GM12878 (cell line): ENCODE measurements around the gene CTNS. TPM values are rescaled to one million over a fixed set of nuclear protein-coding genes. Genes with fewer than 3 reads are reported as not detected.

Source experiments
- ATAC-seq: fragments of 200-7000 bp; cut with Tn5 transposase; 3 replicates; pipeline ENCODE4 v1.9.1; 2020; ENCODE audit warnings: mild to moderate bottlenecking, moderate library complexity
- BruUV-seq: library from RNA; stranded (reverse); fragments of 400-500 nt; replicated peaks from 2 replicates; lab custom pipeline; 2021; lab: Mats Ljungman, UMichigan
- CTCF ChIA-PET: fragments of 300-600 bp; sonication (Branson Sonifier 250); formaldehyde crosslinking; extraction: SDS; loops from one replicate; lab custom pipeline; 2021; ENCODE audit warnings: inconsistent platforms; lab: Yijun Ruan, JAX
- POLR2A ChIA-PET: fragments of 350-600 bp; formaldehyde crosslinking; extraction: SDS; loops from one replicate; lab custom pipeline; 2021; ENCODE audit warnings: inconsistent platforms; lab: Charles Lee
- RAD21 ChIA-PET: fragments of 300-600 bp; sonication (Branson Sonifier 250); formaldehyde crosslinking; loops from one replicate; lab custom pipeline; 2023; ENCODE audit warnings: antibody characterized with exemption; ENCODE audit not compliant: unreplicated experiment; lab: Charles Lee
- SMC1A ChIA-PET: fragments of 300-600 bp; sonication (Branson Sonifier 250); formaldehyde crosslinking; loops from one replicate; lab custom pipeline; 2023; ENCODE audit not compliant: unreplicated experiment, uncharacterized antibody; lab: Charles Lee
- DNase-seq: peaks from one replicate; pipeline ENCODE4 v3.0.0-alpha.2; 2011; ENCODE audit warnings: low read depth, low spot score
- FAIRE-seq: peaks from 3 replicates; lab custom pipeline; 2011; peaks lifted over from hg19 to GRCh38; lab: Jason Lieb, UNC
- H2AFZ ChIP-seq: 2 replicates; pipeline ENCODE4 v1.6.0; 2011; ENCODE audit warnings: low read depth, low read length, control low read depth; ENCODE audit not compliant: control insufficient read depth
- H3K27ac ChIP-seq: 2 replicates; pipeline ENCODE4 v1.5.1; 2011; ENCODE audit warnings: control low read depth; ENCODE audit not compliant: control insufficient read depth, insufficient read depth
- H3K27me3 ChIP-seq, 2 experiments: replicated peaks in 1 of 2; 2 replicates each; pipeline versions ENCODE4 v1.6.0 to v1.6.1; 2011; ENCODE audit warnings: low read length in 1 of 2; ENCODE audit not compliant: control insufficient read depth in 2 of 2, insufficient read depth in 2 of 2
- H3K36me3 ChIP-seq, 2 experiments: 2 replicates each; pipeline ENCODE4 v1.5.1; 2011; ENCODE audit warnings: low read length in 1 of 2; ENCODE audit not compliant: control insufficient read depth in 2 of 2, insufficient read depth in 2 of 2
- H3K4me1 ChIP-seq: 2 replicates; pipeline ENCODE4 v1.6.1; 2011; ENCODE audit warnings: mild to moderate bottlenecking, low read length, moderate library complexity, mixed read lengths; ENCODE audit not compliant: control insufficient read depth, insufficient read depth
- H3K4me2 ChIP-seq: 2 replicates; pipeline ENCODE4 v1.6.0; 2011; ENCODE audit warnings: control low read depth; ENCODE audit not compliant: control insufficient read depth, insufficient read depth
- H3K4me3 ChIP-seq: fragments of 200-600 bp; sonication (generic); 2 replicates; pipeline ENCODE4 v1.5.1; 2016
- H3K79me2 ChIP-seq: 2 replicates; pipeline ENCODE4 v1.6.0; 2011; ENCODE audit warnings: low read length; ENCODE audit not compliant: control insufficient read depth, insufficient read depth
- H3K9ac ChIP-seq: 2 replicates; pipeline ENCODE4 v1.8.0; 2011; ENCODE audit warnings: low read length, control low read depth, mixed read lengths; ENCODE audit not compliant: control insufficient read depth, insufficient read depth
- H3K9me3 ChIP-seq: replicated peaks from 3 replicates; pipeline ENCODE4 v1.5.1; 2011; ENCODE audit warnings: mild to moderate bottlenecking, low read length; ENCODE audit not compliant: control insufficient read depth, insufficient read depth
- H4K20me1 ChIP-seq: 2 replicates; pipeline ENCODE4 v1.6.0; 2011; ENCODE audit not compliant: control insufficient read depth, insufficient read depth
- CREB1 ChIP-seq: IDR thresholded peaks from 2 replicates; pipeline ENCODE4 v1.6.1; 2012; ENCODE audit warnings: low read depth, mild to moderate bottlenecking, inconsistent platforms
- ELK1 ChIP-seq: IDR thresholded peaks from 2 replicates; pipeline ENCODE4 v1.6.1; 2012; ENCODE audit warnings: low read depth, low read length, improper control_type of control experiment
- GATAD2B ChIP-seq: fragments of 450-650 bp; conservative IDR thresholded peaks from 2 replicates; pipeline ENCODE4 v1.6.1; 2017; ENCODE audit warnings: low read depth, mild to moderate bottlenecking, moderate library complexity
- HCFC1 ChIP-seq: fragments of 150-350 bp; IDR thresholded peaks from 2 replicates; pipeline ENCODE4 v1.6.1; 2014; ENCODE audit warnings: low read length
- HDAC2 ChIP-seq: fragments of 200-600 bp; sonication (generic); IDR thresholded peaks from 2 replicates; pipeline ENCODE4 v1.6.1; 2017
- IRF5 ChIP-seq: fragments of 450-650 bp; IDR thresholded peaks from 2 replicates; pipeline ENCODE4 v1.6.1; 2017; ENCODE audit warnings: borderline replicate concordance
- LARP7 ChIP-seq: fragments of 450-650 bp; IDR thresholded peaks from 2 replicates; pipeline ENCODE4 v1.6.1; 2017; ENCODE audit warnings: mild to moderate bottlenecking
- MEF2A ChIP-seq: IDR thresholded peaks from 2 replicates; pipeline ENCODE4 v1.6.1; 2011; ENCODE audit warnings: low read depth, mild to moderate bottlenecking, low read length, moderate library complexity; ENCODE audit not compliant: insufficient read depth
- MEF2B ChIP-seq: fragments of 450-650 bp; IDR thresholded peaks from 2 replicates; pipeline ENCODE4 v1.6.1; 2018; ENCODE audit warnings: mild to moderate bottlenecking, moderate library complexity; ENCODE audit not compliant: partially characterized antibody, poor library complexity, severe bottlenecking
- NFIC ChIP-seq: IDR thresholded peaks from 2 replicates; pipeline ENCODE4 v1.6.1; 2012; ENCODE audit warnings: low read depth, mild to moderate bottlenecking, inconsistent platforms, low read length, moderate library complexity
- RAD21 ChIP-seq: IDR thresholded peaks from 2 replicates; pipeline ENCODE4 v1.6.1; 2011; ENCODE audit warnings: mild to moderate bottlenecking, low read depth, low read length, moderate library complexity; ENCODE audit not compliant: insufficient read depth
- SREBF2 ChIP-seq: IDR thresholded peaks from 2 replicates; pipeline ENCODE4 v1.6.1; 2012; ENCODE audit warnings: mild to moderate bottlenecking, low read length
- SUPT20H ChIP-seq: IDR thresholded peaks from 2 replicates; pipeline ENCODE4 v1.6.1; 2011; ENCODE audit warnings: low read depth, mild to moderate bottlenecking, low read length, moderate library complexity, borderline replicate concordance; ENCODE audit not compliant: control insufficient read depth
- SUZ12 ChIP-seq: fragments of 200-600 bp; sonication (generic); IDR thresholded peaks from one replicate; pipeline ENCODE4 v1.6.1; 2018; ENCODE audit warnings: antibody characterized with exemption, mild to moderate bottlenecking; ENCODE audit not compliant: unreplicated experiment
- ZNF24 ChIP-seq: fragments of 450-650 bp; IDR thresholded peaks from 2 replicates; pipeline ENCODE4 v1.6.1; 2017; ENCODE audit warnings: antibody characterized with exemption, mild to moderate bottlenecking
- WGBS: methylation state at CpG from one replicate; pipeline ENCODE4 v1.1.6; 2016; ENCODE audit warnings: low lambda C conversion rate; ENCODE audit not compliant: insufficient replicate concordance, insufficient coverage; ENCODE audit errors: missing lambda C conversion rate; 5-methylcytosine and 5-hydroxymethylcytosine counted together
- in situ Hi-C: fragments of 300-500 bp; cut with MboI; formaldehyde crosslinking; loops from 9 replicates; pipeline ENCODE4 v1.14.3; 2018; ENCODE audit warnings: mixed read lengths
- intact Hi-C: fragments of 100-400 bp; cut with micrococcal nuclease; formaldehyde crosslinking; loops from one replicate; pipeline ENCODE4 v1.14.2; 2022; ENCODE audit not compliant: unreplicated experiment
- polyA plus RNA-seq, 11 experiments: library from polyadenylated mRNA; depleted of rRNA in 4 of 11; unstranded in 6 of 11; stranded (reverse) in 5 of 11; fragments of >200 nt; fragmentation: Nextera tagmentation in 4 of 11; fragmentation: Illumina TruSeq in 1 of 11; extraction: Ambion mirVana in 4 of 11; extraction: Trizol in 1 of 11; gene quantifications; 1 replicate in 1 of 11; 2 replicates in 10 of 11; pipeline versions ENCODE4 v1.2.1 to v1.2.3, GENCODE V29; 2011 to 2016; ENCODE audit warnings: inconsistent platforms in 2 of 11, missing spikeins in 2 of 11, low read depth in 1 of 11
- total RNA-seq, 4 experiments: library from RNA; depleted of rRNA in 3 of 4; stranded (reverse); fragments of >200 nt in 3 of 4; fragmentation: Illumina TruSeq in 1 of 4; extraction: Trizol in 1 of 4; gene quantifications; 2 replicates each; pipeline versions ENCODE4 v1.2.1 to v1.2.3, GENCODE V29; 2013 to 2021
- TF ChIP-seq, protein P1 (sequence below), 3 experiments: IDR thresholded peaks in 2 of 3; conservative IDR thresholded peaks in 1 of 3; 2 replicates each; pipeline ENCODE4 v1.5.1; 2011; ENCODE audit warnings: low read depth in 3 of 3, low read length in 3 of 3, mild to moderate bottlenecking in 3 of 3, control low read depth in 2 of 3, moderate library complexity in 2 of 3, inconsistent platforms in 1 of 3, mixed read lengths in 1 of 3; ENCODE audit not compliant: control insufficient read depth in 2 of 3, insufficient read depth in 1 of 3; ENCODE audit errors: extremely low read depth in 1 of 3

CTNS gene
- total and polyA plus RNA-seq, 10 of the 15 experiments (the other 5 are each of a cell fraction or from before 2014, with no cell fraction given), result 0.92 to 10.7 (median 6.4) TPM

DNA sequence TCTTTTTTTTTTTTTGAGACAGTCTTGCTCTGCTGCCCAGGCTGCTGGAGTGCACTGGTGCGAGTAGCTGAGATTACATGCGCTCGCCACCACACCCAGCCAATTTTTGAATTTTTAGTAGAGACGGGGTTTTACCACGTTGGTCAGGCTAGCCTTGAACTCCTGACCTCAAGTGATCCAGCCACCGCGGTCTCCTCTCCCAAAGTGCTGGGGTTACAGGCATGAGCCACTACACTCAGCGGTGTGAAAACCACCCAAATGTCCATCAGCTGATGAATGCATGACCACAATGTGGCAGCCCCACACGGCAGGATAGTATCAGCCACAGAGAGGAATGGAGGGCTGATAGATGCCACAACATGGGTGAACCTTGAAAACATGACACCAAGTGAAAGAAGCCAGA lies 57.3 kb downstream of the CTNS start:
- H3K4me1 ChIP-seq, result peaks cover 32% of the 10 kb centered on the region
- FAIRE-seq, result peak; percentile 97
- no TSS peak for BruUV-seq
- TF ChIP-seq SUZ12 (no peak), NFIC (peak; percentile 75; the same call in 1 of the 2 replicates), LARP7 (no peak), MEF2B (peak; percentile 52), GATAD2B (no peak; the same call in 1 of the 2 replicates), SREBF2 (no peak), IRF5 (peak; percentile 63; the same call in 1 of the 2 replicates), HCFC1 (no peak), ZNF24 (no peak), ELK1 (no peak), HDAC2 (no peak), CREB1 (peak; percentile 28; the same call in 1 of the 2 replicates), RAD21 (no peak), MEF2A (peak; percentile 58; the same call in 1 of the 2 replicates), SUPT20H (no peak)
- TF ChIP-seq, protein P1, sequence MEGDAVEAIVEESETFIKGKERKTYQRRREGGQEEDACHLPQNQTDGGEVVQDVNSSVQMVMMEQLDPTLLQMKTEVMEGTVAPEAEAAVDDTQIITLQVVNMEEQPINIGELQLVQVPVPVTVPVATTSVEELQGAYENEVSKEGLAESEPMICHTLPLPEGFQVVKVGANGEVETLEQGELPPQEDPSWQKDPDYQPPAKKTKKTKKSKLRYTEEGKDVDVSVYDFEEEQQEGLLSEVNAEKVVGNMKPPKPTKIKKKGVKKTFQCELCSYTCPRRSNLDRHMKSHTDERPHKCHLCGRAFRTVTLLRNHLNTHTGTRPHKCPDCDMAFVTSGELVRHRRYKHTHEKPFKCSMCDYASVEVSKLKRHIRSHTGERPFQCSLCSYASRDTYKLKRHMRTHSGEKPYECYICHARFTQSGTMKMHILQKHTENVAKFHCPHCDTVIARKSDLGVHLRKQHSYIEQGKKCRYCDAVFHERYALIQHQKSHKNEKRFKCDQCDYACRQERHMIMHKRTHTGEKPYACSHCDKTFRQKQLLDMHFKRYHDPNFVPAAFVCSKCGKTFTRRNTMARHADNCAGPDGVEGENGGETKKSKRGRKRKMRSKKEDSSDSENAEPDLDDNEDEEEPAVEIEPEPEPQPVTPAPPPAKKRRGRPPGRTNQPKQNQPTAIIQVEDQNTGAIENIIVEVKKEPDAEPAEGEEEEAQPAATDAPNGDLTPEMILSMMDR (IDR thresholded peaks at IDR 0.05 in 2 of 3, conservative IDR thresholded peaks at IDR 0.05 in 1 of 3; ENCODE audit: control insufficient read depth in 2 of 3, extremely low read depth in 1 of 3, insufficient read depth in 1 of 3, low read depth in 3 of 3, low read length in 3 of 3), result no peak

More for the DNA sequence above, 57.3 kb downstream of the CTNS start:
- in situ Hi-C loops, result no loop called here
- H3K4me3 ChIP-seq, result no peak overlapping the region
- 0 out of 2 replicates have a peak overlapping the region, but pooled peaks have one; percentile 11 for H3K27ac ChIP-seq
- WGBS, result 1% methylated on average over 9 of the region's 9 CpGs
- SMC1A ChIA-PET, result interaction anchor here (0.9 to 1.6 kb wide), 5 partner anchors 9 to 44 kb away, joined by 3 to 6 read pairs (median 5); no protein-coding TSS in a partner anchor
- no peaks in the 10 kb centered on the region for H3K27me3 ChIP-seq
- RAD21 ChIA-PET, result interaction anchor here (0.8 to 1.6 kb wide), 7 partner anchors 9 to 134 kb away, joined by 3 to 7 read pairs (median 4); partner anchors contain the start of gene HASPIN
- H3K9me3 ChIP-seq, result peaks cover 12% of the 10 kb centered on the region; the same call in 1 of the 3 replicates
- POLR2A ChIA-PET, result interaction anchor here (0.7 to 1.7 kb wide), 7 partner anchors 13 to 1505 kb away, joined by 3 to 8 read pairs (median 4); partner anchors contain the start of gene HASPIN
- DNase-seq (peak; percentile 91), ATAC-seq (peak; percentile 86)
- peaks cover 13% of the 10 kb centered on the region for H3K79me2 ChIP-seq
- no peaks in the 10 kb centered on the region for H4K20me1 ChIP-seq
- peak overlapping the region; percentile 12; the same call in 1 of the 2 replicates for H3K9ac ChIP-seq
- H2AFZ ChIP-seq, result no peak overlapping the region
- intact Hi-C loops, result loop anchor here (1.0 to 5.0 kb wide), 3 partner anchors 17 to 103 kb away; no protein-coding TSS in a partner anchor
- CTCF ChIA-PET, result interaction anchor here (1.0 to 2.5 kb wide), 6 partner anchors 11 to 45 kb away, joined by 3 to 10 read pairs (median 6); no protein-coding TSS in a partner anchor
- H3K36me3 ChIP-seq, result no peaks in the 10 kb centered on the region; a peak in 1 of 4 replicates
- H3K4me2 ChIP-seq, result peak overlapping the region; percentile 88
